MM.1S (cell line): ENCODE results near the gene IDH3A.

ENCODE experiments used
- DNase-seq: peaks from one replicate; pipeline ENCODE4 v3.0.0-alpha.2; 2015
- H2AFZ ChIP-seq: fragments of 300-600 bp; sonication (generic); 2 replicates; pipeline ENCODE4 v1.6.0; 2016; ENCODE audit warnings: antibody characterized with exemption, low read length
- H3F3A ChIP-seq: fragments of 300-600 bp; sonication (generic); 2 replicates; pipeline ENCODE4 v1.6.1; 2016; ENCODE audit warnings: mild to moderate bottlenecking, antibody characterized with exemption, low read length, moderate library complexity, mixed read lengths; ENCODE audit not compliant: insufficient read depth
- H3K27ac ChIP-seq: fragments of 300-600 bp; sonication (generic); 2 replicates; pipeline ENCODE4 v1.5.1; 2016; ENCODE audit warnings: mild to moderate bottlenecking, low read length
- H3K27me3 ChIP-seq: fragments of 300-600 bp; sonication (generic); replicated peaks from 2 replicates; pipeline ENCODE4 v1.6.0; 2016; ENCODE audit warnings: low read length; ENCODE audit not compliant: insufficient read depth
- H3K36me3 ChIP-seq: fragments of 300-600 bp; sonication (generic); replicated peaks from 2 replicates; pipeline ENCODE4 v1.6.1; 2016; ENCODE audit warnings: mild to moderate bottlenecking, low read length, mixed read lengths; ENCODE audit not compliant: insufficient read depth
- H3K4me1 ChIP-seq: fragments of 300-600 bp; sonication (generic); 2 replicates; pipeline ENCODE4 v1.6.1; 2016; ENCODE audit warnings: low read length, mixed read lengths
- H3K4me2 ChIP-seq: fragments of 300-600 bp; sonication (generic); 2 replicates; pipeline ENCODE4 v1.6.0; 2016; ENCODE audit warnings: low read depth, low read length
- H3K4me3 ChIP-seq: fragments of 300-600 bp; sonication (generic); 2 replicates; pipeline ENCODE4 v1.5.1; 2016; ENCODE audit warnings: low read length, mixed read lengths
- H3K79me2 ChIP-seq: fragments of 300-600 bp; sonication (generic); 2 replicates; pipeline ENCODE4 v1.6.1; 2016; ENCODE audit warnings: mixed run types, low read length, mixed read lengths
- H3K9ac ChIP-seq: fragments of 300-600 bp; sonication (generic); 2 replicates; pipeline ENCODE4 v1.6.1; 2016; ENCODE audit warnings: low read length, mixed read lengths
- H3K9me2 ChIP-seq: fragments of 300-600 bp; sonication (generic); replicated peaks from 2 replicates; pipeline ENCODE4 v1.6.1; 2016; ENCODE audit warnings: mild to moderate bottlenecking, low read length, mixed read lengths; ENCODE audit not compliant: insufficient read depth
- H3K9me3 ChIP-seq: fragments of 300-600 bp; sonication (generic); replicated peaks from 2 replicates; pipeline ENCODE4 v1.6.1; 2016; ENCODE audit warnings: mild to moderate bottlenecking, low read length, mixed read lengths; ENCODE audit not compliant: insufficient read depth
- H4K20me1 ChIP-seq: fragments of 300-600 bp; sonication (generic); 2 replicates; pipeline ENCODE4 v1.6.1; 2016; ENCODE audit warnings: mild to moderate bottlenecking, low read length, moderate library complexity, mixed read lengths; ENCODE audit not compliant: insufficient read depth
- CTCF ChIP-seq: fragments of 300-600 bp; sonication (generic); IDR thresholded peaks from 2 replicates; pipeline ENCODE4 v1.5.1; 2016; ENCODE audit warnings: antibody characterized with exemption, low read length, mixed read lengths
- EZH2 ChIP-seq: fragments of 300-600 bp; sonication (generic); optimal IDR thresholded peaks from 2 replicates; pipeline ENCODE3; 2017; ENCODE audit warnings: low read depth, mild to moderate bottlenecking, antibody characterized with exemption, low read length, mixed read lengths
- EZH2phosphoT487 ChIP-seq: fragments of 300-600 bp; sonication (generic); IDR thresholded peaks from 2 replicates; pipeline ENCODE4 v1.6.1; 2018; ENCODE audit warnings: antibody characterized with exemption, low read length

The IDH3A gene

GRCh38 chr15:78194568-78194925, 45.4 kb downstream of the IDH3A start:
- Histone ChIP-seq H3K9ac (no peak overlapping the region), H3K4me1 (no peaks in the 10 kb centered on the region), H3K4me3 (no peak overlapping the region), H3F3A (no peaks in the 10 kb centered on the region), H3K4me2 (no peak overlapping the region), H3K9me2 (no peaks in the 10 kb centered on the region), H3K79me2 (no peaks in the 10 kb centered on the region), H3K27me3 (no peaks in the 10 kb centered on the region), H2AFZ (no peak overlapping the region), H3K9me3 (no peaks in the 10 kb centered on the region), H4K20me1 (no peaks in the 10 kb centered on the region), H3K27ac (no peak overlapping the region), H3K36me3 (no peaks in the 10 kb centered on the region)
- TF ChIP-seq EZH2phosphoT487 (no peak), CTCF (no peak), EZH2 (no peak)
- DNase-seq, result no peak

- Histone ChIP-seq H2AFZ (no peak overlapping the region), H3F3A (no peaks in the 10 kb centered on the region), H3K9me3 (no peaks in the 10 kb centered on the region), H3K27ac (no peak overlapping the region), H3K4me3 (no peak overlapping the region), H3K4me1 (no peaks in the 10 kb centered on the region), H3K4me2 (no peak overlapping the region), H3K79me2 (no peaks in the 10 kb centered on the region), H3K27me3 (no peaks in the 10 kb centered on the region), H3K9ac (no peak overlapping the region), H4K20me1 (no peaks in the 10 kb centered on the region), H3K36me3 (no peaks in the 10 kb centered on the region), H3K9me2 (no peaks in the 10 kb centered on the region)
- no peak for TF ChIP-seq EZH2phosphoT487
- peak; percentile 92 for TF ChIP-seq CTCF
- no peak for TF ChIP-seq EZH2
- peak; percentile 49 for DNase-seq
Measured at GRCh38 chr15:78195735-78196201, 46.6 kb downstream of the IDH3A start.

GRCh38 chr15:78197632-78198031, 48.5 kb downstream of the IDH3A start:
- H3K9ac ChIP-seq, result no peak overlapping the region
- no peak for TF ChIP-seq CTCF
- TF ChIP-seq EZH2, result no peak
- no peak for TF ChIP-seq EZH2phosphoT487
- H3K9me3 ChIP-seq, result no peaks in the 10 kb centered on the region

More at GRCh38 chr15:78197632-78198031, 48.5 kb downstream of the IDH3A start:
- H3K4me2 ChIP-seq, result no peak overlapping the region
- no peaks in the 10 kb centered on the region for H4K20me1 ChIP-seq
- no peaks in the 10 kb centered on the region for H3K4me1 ChIP-seq
- H3K27ac ChIP-seq, result no peak overlapping the region
- no peaks in the 10 kb centered on the region for H3K79me2 ChIP-seq
- H3K4me3 ChIP-seq, result no peak overlapping the region
- no peak overlapping the region for H2AFZ ChIP-seq
- H3K36me3 ChIP-seq, result no peaks in the 10 kb centered on the region
- no peaks in the 10 kb centered on the region for H3F3A ChIP-seq
- no peaks in the 10 kb centered on the region for H3K9me2 ChIP-seq
- no peaks in the 10 kb centered on the region for H3K27me3 ChIP-seq
- no peak for DNase-seq
